Pancreas (tissue), 10 donors: ENCODE results near the gene TERB1. TPM values are rescaled to one million over a fixed set of nuclear protein-coding genes. Genes with fewer than 3 reads are reported as not detected.

ENCODE experiments used
- ATAC-seq, 4 donors: fragments of 200-7000 bp; cut with Tn5 transposase; one replicate each; pipeline versions ENCODE4 v1.8.0 to v1.9.1; 2020; ENCODE audit warnings: mild to moderate bottlenecking in 4 of 4, moderate library complexity in 4 of 4
- DNase-seq, 6 donors: peaks; one replicate each; pipeline ENCODE4 v3.0.0-alpha.2; 2020
- FAIRE-seq: peaks from 2 replicates; lab custom pipeline; 2012; peaks lifted over from hg19 to GRCh38; lab: Jason Lieb, UNC
- H3K27ac ChIP-seq, 4 donors: fragments of 200-600 bp; sonication (generic); 1 replicate in 3 of 4; 2 replicates in 1 of 4; pipeline versions ENCODE4 v1.5.0 to v1.8.0; 2020
- H3K27me3 ChIP-seq, 4 donors: fragments of 200-600 bp; one replicate each; pipeline ENCODE4 v1.8.0; 2021
- H3K36me3 ChIP-seq, 3 donors: fragments of 200-600 bp; sonication (generic) in 1 of 3; one replicate each; pipeline versions ENCODE4 v1.5.0 to v1.8.0; 2020 to 2021
- H3K4me1 ChIP-seq, 3 donors: fragments of 200-600 bp; one replicate each; pipeline ENCODE4 v1.8.0; 2021
- H3K4me3 ChIP-seq, 4 donors: fragments of 200-600 bp; sonication (generic) in 2 of 4; one replicate each; pipeline versions ENCODE4 v1.5.0 to v1.8.0; 2020 to 2021
- H3K9me3 ChIP-seq, 4 donors: fragments of 200-600 bp; one replicate each; pipeline ENCODE4 v1.8.0; 2021
- WGBS, 2 donors: extraction: QIAGEN DNeasy Blood & Tissue Kit; methylation state at CpG; one replicate each; pipeline ENCODE4 v1.1.7; 2013; 5-methylcytosine and 5-hydroxymethylcytosine counted together
- intact Hi-C, 3 donors: fragments of 100-400 bp; cut with DNase I; formaldehyde crosslinking; loops; one replicate each; pipeline versions ENCODE4 v1.11.1 to v1.14.2; 2022
- polyA plus RNA-seq, 2 donors: library from polyadenylated mRNA; stranded (reverse); fragments of 200-250 nt; gene quantifications; one replicate each; pipeline ENCODE4 v1.2.3, GENCODE V29; 2013
- total RNA-seq, 6 donors: library from RNA; stranded (reverse); fragmentation: NEBNext Ultra II Directional in 4 of 6; extraction: Animal tissue kit (Norgen Biotek cat#: 25700) in 4 of 6; gene quantifications; one replicate each; pipeline versions ENCODE4 v1.2.1 to v1.2.4, GENCODE V29; 2021 to 2023
- TF ChIP-seq, protein P1 (sequence below), 4 donors: fragments of 200-600 bp; sonication (generic) in 3 of 4; IDR thresholded peaks; one replicate each; pipeline versions ENCODE4 v1.5.0 to v1.8.0; 2021; ENCODE audit warnings: antibody characterized with exemption in 4 of 4
- donor health status: healthy with polysubstance abuse.
- donor health status: DM: no; HTN: no; CAD: no; lungs with moderate emphysema.
- donor health status: DM: no; HTN: no; CAD: no.
- donor health status: control.
- donor health status: control.
- donor health status: Bipolar disorder and iron deficiency.
- donor health status: DM: yes; HTN: yes; CAD: no.
- donor health status: DM: no; HTN: no; CAD: no.
- donor health status: DM: no; HTN: no; CAD: no.
- donor health status: DM: yes; HTN: yes; CAD: no.

The TERB1 gene
- total and polyA plus RNA-seq, 8 donors, result not detected

GRCh38 chr16:66746682-66747081 lies 54.7 kb downstream of the TERB1 start:
- TF ChIP-seq, protein P1, sequence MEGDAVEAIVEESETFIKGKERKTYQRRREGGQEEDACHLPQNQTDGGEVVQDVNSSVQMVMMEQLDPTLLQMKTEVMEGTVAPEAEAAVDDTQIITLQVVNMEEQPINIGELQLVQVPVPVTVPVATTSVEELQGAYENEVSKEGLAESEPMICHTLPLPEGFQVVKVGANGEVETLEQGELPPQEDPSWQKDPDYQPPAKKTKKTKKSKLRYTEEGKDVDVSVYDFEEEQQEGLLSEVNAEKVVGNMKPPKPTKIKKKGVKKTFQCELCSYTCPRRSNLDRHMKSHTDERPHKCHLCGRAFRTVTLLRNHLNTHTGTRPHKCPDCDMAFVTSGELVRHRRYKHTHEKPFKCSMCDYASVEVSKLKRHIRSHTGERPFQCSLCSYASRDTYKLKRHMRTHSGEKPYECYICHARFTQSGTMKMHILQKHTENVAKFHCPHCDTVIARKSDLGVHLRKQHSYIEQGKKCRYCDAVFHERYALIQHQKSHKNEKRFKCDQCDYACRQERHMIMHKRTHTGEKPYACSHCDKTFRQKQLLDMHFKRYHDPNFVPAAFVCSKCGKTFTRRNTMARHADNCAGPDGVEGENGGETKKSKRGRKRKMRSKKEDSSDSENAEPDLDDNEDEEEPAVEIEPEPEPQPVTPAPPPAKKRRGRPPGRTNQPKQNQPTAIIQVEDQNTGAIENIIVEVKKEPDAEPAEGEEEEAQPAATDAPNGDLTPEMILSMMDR (IDR thresholded peaks at IDR 0.05), result no peak
- FAIRE-seq, result no peak
- intact Hi-C loops, result no loop called here
- H3K27ac ChIP-seq, result no peak overlapping the region
- peaks cover 0 to 7% (median 2%) of the 10 kb centered on the region in 3 donors for H3K36me3 ChIP-seq
- no peak overlapping the region for H3K4me3 ChIP-seq
- 44 to 62% methylated on average over 1 of the region's 1 CpG for WGBS, 2 donors
- peak in 1 of 4 donors; percentile 14 for ATAC-seq
- H3K9me3 ChIP-seq, result no peaks in the 10 kb centered on the region
- H3K27me3 ChIP-seq, result no peaks in the 10 kb centered on the region
- DNase-seq, result no peak
- H3K4me1 ChIP-seq, result peaks cover 4 to 31% (median 15%) of the 10 kb centered on the region in 3 donors

GRCh38 chr16:66746048-66746447 lies 55.3 kb downstream of the TERB1 start:
- TF ChIP-seq, protein P1 (IDR thresholded peaks at IDR 0.05), result no peak
- Histone ChIP-seq H3K4me3 (no peak overlapping the region), H3K27ac (no peak overlapping the region), H3K27me3 (no peaks in the 10 kb centered on the region), H3K4me1 (peaks cover 11 to 36% (median 21%) of the 10 kb centered on the region in 3 donors), H3K9me3 (no peaks in the 10 kb centered on the region), H3K36me3 (peaks cover 0 to 7% (median 2%) of the 10 kb centered on the region in 3 donors)
- ATAC-seq (no peak), DNase-seq (no peak), FAIRE-seq (no peak)
- intact Hi-C loops, result no loop called here
- 76 to 83% methylated on average over 3 of the region's 3 CpGs for WGBS, 2 donors

DNA sequence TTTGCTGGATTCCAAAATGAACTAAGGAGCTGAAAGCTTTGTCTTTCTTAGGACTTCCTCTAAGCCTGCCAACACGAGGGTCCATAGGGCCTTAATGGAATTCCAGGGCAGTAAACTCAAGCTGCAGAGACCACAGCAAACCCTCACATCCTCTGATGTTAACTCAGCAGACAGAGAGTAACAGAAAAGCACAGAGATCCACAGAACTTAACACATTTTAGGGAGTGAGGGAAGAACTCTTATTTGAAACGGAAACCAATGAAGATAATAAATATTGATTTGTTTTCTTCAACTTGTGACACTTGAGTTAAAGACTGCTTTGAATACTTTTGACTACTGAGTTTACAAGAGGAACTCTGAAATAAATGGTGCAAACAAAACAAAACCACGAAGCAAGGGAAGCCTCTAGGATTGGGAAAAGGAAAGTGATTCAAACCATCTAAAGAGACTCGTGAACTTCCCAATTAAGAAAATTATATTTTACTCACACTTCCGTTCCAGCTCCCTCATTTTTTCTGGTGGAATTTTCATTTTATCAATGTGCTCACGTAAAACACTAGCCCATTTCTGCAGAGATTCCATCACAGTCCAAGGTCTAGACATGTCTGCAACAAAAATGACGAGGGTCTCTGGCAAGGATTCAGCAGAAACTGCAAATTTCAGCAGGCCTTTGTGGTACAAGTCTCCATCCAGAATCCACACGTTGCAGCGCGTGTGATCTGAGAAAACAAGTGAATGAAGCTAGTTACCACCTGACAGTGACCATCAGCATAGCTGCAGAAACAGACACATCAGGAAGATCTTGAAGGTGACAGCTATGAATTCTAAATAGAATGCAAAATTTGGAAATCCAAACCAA lies 59.2 kb downstream of the TERB1 start:
- Histone ChIP-seq H3K9me3 (no peaks in the 10 kb centered on the region), H3K27me3 (no peaks in the 10 kb centered on the region), H3K4me1 (peaks cover 21 to 31% (median 26%) of the 10 kb centered on the region in 3 donors), H3K4me3 (no peak overlapping the region), H3K36me3 (peaks cover 2 to 13% (median 3%) of the 10 kb centered on the region in 3 donors), H3K27ac (peak overlapping the region in 3 of 4 donors; percentile 64 to 86 (median 84))
- peak in 2 of 4 donors; percentile 8 to 17 for ATAC-seq
- TF ChIP-seq, protein P1 (IDR thresholded peaks at IDR 0.05), result no peak
- DNase-seq, result no peak
- FAIRE-seq, result no peak
- WGBS, 2 donors, result 53 to 57% methylated on average over 10 of the region's 10 CpGs
- intact Hi-C loops, result no loop called here

GRCh38 chr16:66741169-66741900 lies 60.0 kb downstream of the TERB1 start:
- ATAC-seq (peak; percentile 97 to 98 (median 98)), FAIRE-seq (peak; percentile 41), DNase-seq (peak; percentile 80 to 97 (median 94))
- intact Hi-C loops, result no loop called here
- no peak overlapping the region for H3K4me3 ChIP-seq
- no peaks in the 10 kb centered on the region for H3K9me3 ChIP-seq
- WGBS, 2 donors, result 13 to 17% methylated on average over 10 of the region's 10 CpGs
- H3K27ac ChIP-seq, result peak overlapping the region; percentile 56 to 86 (median 74)
- H3K27me3 ChIP-seq, result no peaks in the 10 kb centered on the region
- H3K36me3 ChIP-seq, result peaks cover 2 to 16% (median 3%) of the 10 kb centered on the region in 3 donors
- peaks cover 21 to 31% (median 26%) of the 10 kb centered on the region in 3 donors for H3K4me1 ChIP-seq
- TF ChIP-seq, protein P1 (IDR thresholded peaks at IDR 0.05), result no peak
